SW480 (cell line): ENCODE results near the gene SIRPA.

ENCODE experiments used
- DNase-seq: peaks from one replicate; pipeline ENCODE4 v3.0.0-alpha.2; 2016; ENCODE audit warnings: low spot score

Gene SIRPA

DNA sequence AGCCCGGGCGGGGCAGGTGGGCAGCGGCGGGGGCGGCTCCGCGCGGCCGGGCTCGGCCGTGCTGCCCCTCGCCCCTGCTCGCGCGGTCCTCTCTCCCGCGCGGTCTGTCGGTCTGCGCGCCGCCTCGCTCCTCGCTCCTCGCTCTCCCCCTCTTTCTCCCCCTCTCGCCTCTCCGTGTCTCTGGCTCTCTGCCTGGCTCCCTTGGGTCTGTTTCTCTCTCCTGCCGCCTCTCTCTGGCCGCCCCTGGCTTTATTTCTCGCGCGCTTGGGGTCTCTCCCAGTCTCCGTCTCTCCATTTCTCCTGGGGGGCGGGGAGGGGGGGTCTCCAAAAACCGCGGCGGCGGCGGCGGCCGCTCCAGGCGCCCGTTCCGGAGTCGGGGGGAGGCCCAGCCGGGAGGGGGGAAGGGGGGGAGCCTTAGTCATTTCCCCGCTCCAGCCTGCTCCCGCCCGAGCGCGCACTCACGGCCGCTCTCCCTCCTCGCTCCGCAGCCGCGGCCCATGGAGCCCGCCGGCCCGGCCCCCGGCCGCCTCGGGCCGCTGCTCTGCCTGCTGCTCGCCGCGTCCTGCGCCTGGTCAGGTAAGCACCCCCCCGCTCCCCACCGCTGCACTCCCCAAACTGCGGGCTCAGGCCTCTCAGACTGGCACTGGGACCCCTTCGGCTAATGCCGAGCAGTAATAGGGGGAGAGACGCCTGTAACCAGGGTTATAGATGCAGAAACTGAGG lies at the start of gene SIRPA:
SIRPA (plus strand) TSS at position 457 of the 723 bp plus-strand sequence; CDS start at position 498, 41 bp downstream.
- DNase-seq, result peak; percentile 72

GRCh38 chr20:1845701-1846100 lies 49.5 kb upstream of the SIRPA start:
- no peak for DNase-seq

GRCh38 chr20:1846341-1846740 lies 48.9 kb upstream of the SIRPA start:
- no peak for DNase-seq

- DNase-seq, result no peak
Measured at GRCh38 chr20:1846876-1847275, 48.3 kb upstream of the SIRPA start.

- DNase-seq, result no peak
Measured at GRCh38 chr20:1847780-1848179, 47.4 kb upstream of the SIRPA start.

DNA sequence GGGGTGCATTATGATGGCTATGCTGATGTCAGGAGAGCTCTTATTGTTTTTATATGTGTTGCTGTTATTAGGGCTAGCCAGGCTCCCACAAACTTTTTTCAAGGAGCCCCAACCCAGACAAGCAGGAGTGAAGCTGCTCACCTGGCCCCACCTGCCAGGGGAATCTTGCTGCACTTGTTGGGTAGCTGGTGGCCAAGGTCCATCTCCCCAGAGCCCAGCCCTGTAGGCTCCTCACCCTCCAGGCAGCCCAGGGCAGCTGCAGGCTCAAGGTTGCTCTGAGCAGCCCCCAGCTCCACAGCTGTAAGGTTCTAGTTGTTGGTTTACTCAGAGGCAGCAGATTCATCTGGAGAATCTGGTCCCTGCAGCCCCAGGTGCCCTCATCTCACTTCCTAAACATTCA lies 46.8 kb upstream of the SIRPA start:
- no peak for DNase-seq

GRCh38 chr20:1851396-1851795 lies 43.8 kb upstream of the SIRPA start:
- DNase-seq, result no peak

GRCh38 chr20:1853473-1853872 lies 41.7 kb upstream of the SIRPA start:
- no peak for DNase-seq

DNA sequence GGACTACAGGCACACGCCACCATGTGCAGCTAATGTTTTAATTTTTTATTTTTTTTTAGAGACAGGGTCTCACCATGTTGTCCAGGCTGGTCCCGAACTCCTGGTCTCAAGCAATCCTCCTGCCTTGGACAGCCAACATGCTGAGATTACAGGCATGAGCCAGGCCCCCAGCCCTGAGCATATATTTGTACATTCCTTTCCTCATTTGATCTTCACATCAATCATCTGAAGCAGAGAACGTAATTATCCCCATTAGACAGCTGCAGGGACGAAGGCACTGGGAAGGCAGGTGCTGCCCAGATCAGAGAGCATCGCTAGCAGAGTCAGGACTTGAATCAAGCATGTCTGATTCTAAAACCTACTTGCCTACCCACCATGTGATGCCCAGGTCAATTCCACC lies 41.0 kb upstream of the SIRPA start:
- no peak for DNase-seq

GRCh38 chr20:1855109-1855508 lies 40.1 kb upstream of the SIRPA start:
- no peak for DNase-seq

- no peak for DNase-seq
Measured at GRCh38 chr20:1855690-1856089, 39.5 kb upstream of the SIRPA start.

DNA sequence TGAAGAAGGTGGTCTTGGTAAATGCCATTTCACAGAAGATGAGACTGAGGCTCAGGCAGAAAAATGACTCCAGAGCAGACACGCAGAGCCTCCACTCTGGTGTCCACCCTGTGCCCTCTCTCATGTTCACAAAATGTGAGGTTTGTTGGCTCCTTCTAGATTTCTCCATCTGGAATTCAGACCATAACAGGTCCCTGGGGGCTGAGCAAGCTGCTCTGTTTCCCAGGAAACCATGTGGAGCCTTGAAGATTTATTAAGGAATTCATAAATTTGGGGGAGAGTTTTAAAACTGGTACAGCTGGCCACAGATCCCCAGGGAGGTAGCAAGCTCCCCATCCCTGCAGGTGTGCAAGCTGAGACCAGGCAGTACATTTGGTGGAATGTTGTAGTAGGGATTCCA lies 38.8 kb upstream of the SIRPA start:
- no peak for DNase-seq

GRCh38 chr20:1857466-1857865 lies 37.7 kb upstream of the SIRPA start:
- no peak for DNase-seq

DNA sequence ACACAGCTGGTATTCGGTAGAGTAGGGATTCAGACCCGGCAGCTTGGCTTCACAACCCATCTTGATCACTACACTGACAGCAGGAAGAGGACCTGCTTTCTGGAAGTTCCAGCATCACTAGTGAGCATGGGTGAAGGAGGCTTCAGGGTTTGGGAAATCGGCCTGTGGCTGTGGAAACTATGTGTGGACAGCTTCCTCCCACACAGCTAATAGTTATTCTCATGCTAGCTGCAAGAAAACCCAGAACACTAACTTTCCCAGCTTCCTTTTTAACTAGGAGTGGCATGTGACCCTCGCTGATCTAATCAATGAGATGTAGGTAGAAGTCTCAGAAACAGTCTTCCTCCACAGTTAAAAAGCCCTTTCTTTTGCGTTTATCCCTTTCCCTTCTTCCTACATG lies 36.3 kb upstream of the SIRPA start:
- no peak for DNase-seq

DNA sequence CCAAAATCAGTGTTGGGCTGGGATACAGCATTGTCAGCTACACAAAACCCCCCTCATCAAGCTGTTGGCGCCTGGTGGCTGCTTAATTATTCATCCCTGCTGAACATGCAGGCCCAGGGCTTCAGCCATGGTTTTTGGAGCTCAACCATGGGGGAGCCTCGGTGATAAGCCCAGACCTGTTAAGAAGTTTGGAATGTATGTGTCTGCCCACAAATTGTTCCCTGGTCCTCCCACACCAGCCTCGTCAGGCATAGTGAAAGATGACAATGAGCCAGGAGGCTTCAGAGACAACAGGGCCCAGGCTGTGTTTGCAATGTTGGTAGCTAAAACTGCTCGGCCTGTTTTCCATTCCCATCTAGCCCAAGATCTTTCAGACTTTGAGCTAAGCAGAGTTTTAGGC lies 34.8 kb upstream of the SIRPA start:
- peak; percentile 41 for DNase-seq

GRCh38 chr20:1861347-1861976 lies 33.7 kb upstream of the SIRPA start:
- no peak for DNase-seq

GRCh38 chr20:1861996-1862662 lies 33.1 kb upstream of the SIRPA start:
- DNase-seq, result no peak

- DNase-seq, result no peak
Measured at GRCh38 chr20:1862663-1863053, 32.5 kb upstream of the SIRPA start.

DNA sequence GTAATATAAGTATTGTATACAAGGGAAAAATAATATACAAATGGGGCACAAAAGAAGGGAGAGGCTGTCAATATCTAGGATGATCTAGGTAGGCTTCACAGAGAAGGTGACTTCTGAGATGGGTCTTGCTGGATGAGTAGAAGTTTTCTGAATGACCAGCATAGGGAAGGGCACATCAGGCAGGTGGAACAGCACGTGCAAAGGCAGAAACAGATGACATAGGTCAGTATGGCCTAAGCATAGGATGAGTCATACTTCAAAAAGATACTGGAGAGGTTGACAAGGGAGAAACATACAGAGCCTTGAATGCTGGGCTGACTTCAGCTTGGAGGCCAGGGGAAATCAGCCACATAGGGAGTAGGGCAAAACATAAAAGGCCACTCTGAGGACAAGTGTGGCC lies 31.9 kb upstream of the SIRPA start:
- DNase-seq, result peak; percentile 49

- no peak for DNase-seq
Measured at GRCh38 chr20:1866834-1867233, 28.4 kb upstream of the SIRPA start.

- DNase-seq, result no peak
Measured at GRCh38 chr20:1867495-1868260, 27.5 kb upstream of the SIRPA start.

DNA sequence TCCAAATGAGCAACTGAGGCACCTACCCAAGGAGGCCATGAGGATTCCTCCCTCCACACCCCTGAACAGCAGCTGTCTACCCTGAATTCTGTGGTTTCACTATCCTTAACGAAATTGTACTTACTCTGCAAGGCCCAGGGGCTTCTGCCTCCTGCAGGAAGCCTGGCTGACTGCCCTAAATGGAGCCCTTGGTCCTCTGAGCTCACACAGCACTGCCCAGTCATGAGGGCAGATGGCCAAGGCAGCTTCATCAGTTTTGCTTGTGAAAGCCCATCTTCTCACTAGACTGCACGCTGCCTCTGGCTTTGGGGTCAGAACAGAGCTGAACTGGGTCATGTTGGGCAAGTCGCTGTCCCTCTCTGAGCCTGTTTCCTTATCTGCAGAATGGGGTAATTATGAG lies 26.4 kb upstream of the SIRPA start:
- no peak for DNase-seq

DNA sequence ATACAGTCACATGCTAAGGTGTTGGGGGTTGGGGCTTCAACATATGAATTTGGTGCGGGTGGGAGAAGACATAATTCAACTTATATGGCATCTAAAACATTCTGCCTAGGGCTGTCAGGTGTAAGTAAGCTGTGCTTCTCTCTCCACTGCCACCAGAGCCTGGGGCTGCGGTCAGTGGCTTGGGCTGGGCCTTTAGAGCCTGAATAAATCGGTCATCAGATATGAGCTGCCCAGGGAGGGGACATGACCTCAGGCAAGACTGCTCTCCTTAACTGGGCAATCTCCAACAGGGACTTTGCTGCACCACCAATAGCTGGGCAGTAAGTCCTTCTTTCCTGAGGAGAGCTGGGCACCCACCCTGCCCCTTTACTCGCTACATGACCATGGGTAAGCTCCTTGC lies 24.9 kb upstream of the SIRPA start:
- DNase-seq, result no peak
